H1 (cell line): ENCODE measurements around the gene FAU. TPM values are rescaled to one million over a fixed set of nuclear protein-coding genes. Genes with fewer than 3 reads are reported as not detected.

Experiments used
- CHD2 ChIP-seq: IDR thresholded peaks from 2 replicates; pipeline ENCODE4 v1.6.1; 2012; ENCODE audit warnings: low read length, improper control_type of control experiment
- SP4 ChIP-seq: IDR thresholded peaks from 2 replicates; pipeline ENCODE4 v1.6.1; 2012; ENCODE audit warnings: low read length, inconsistent platforms
- polyA plus RNA-seq, 7 experiments: library from polyadenylated mRNA; depleted of rRNA in 3 of 7; stranded (reverse) in 5 of 7; unstranded in 2 of 7; fragments of >200 nt in 5 of 7; fragments of 200-250 nt in 2 of 7; gene quantifications; 1 replicate in 5 of 7; 2 replicates in 1 of 7; 4 replicates in 1 of 7; pipeline versions ENCODE4 v1.2.1 to v1.2.3, GENCODE V29; 2011 to 2013; ENCODE audit warnings: missing spikeins in 2 of 7, mixed read lengths in 2 of 7
- total RNA-seq: library from RNA; stranded (reverse); fragmentation: NEBNext Ultra II Directional; extraction: Animal tissue kit (Norgen Biotek cat#: 25700); gene quantifications from 2 replicates; pipeline ENCODE4 v1.2.1, GENCODE V29; 2021

FAU gene
- total and polyA plus RNA-seq, 2 of the 8 experiments (the other 6 are each of a cell fraction or from before 2014, with no cell fraction given) = 826 to 896 TPM

DNA sequence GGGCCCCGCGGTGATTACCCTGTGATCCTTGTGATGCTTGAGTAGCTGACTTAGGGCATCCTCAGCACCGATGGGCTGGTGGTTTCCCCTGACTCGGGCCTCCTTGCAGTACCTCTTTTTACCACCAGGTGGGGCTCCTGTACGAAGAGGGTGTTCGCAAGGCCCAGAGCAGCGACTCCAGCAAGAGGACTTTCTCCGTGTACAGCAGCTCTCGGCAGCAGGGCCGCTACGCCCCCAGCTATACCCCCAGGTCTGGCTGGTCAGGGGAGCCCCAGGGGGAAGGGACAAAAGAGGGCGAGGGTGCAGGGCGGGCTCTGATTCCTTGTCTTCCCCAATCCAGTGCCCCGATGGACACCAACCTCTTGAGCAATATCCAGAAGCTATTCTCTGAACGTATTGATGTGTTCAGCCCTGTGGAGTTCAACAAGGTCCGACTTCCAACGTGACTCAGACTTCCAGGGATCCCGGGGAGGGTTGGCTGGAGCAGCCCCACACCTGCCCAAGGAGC is 11.5 kb downstream of the FAU start (continued):
- TF ChIP-seq SP4 (no peak; the same call in 1 of the 2 replicates), CHD2 (no peak)
